K562 (cell line): Measurements from ENCODE around the gene CDC23. TPM values are rescaled to one million over a fixed set of nuclear protein-coding genes. Genes with fewer than 3 reads are reported as not detected.

Experiments
- ATAC-seq: fragments of 200-7000 bp; cut with Tn5 transposase; 3 replicates; pipeline ENCODE4 v1.9.1; 2020; ENCODE audit warnings: moderate library complexity
- BruUV-seq: library from RNA; stranded (reverse); fragments of 400-500 nt; replicated peaks from 2 replicates; lab custom pipeline; 2021; lab: Mats Ljungman, UMichigan
- CTCF ChIA-PET: fragments of 300-600 bp; formaldehyde crosslinking; extraction: SDS; loops from one replicate; lab custom pipeline; 2021; ENCODE audit warnings: low intra/inter-chr PET ratio; lab: Yijun Ruan, JAX
- POLR2A ChIA-PET: fragments of 300-600, 350-650 bp; sonication (Branson Sonifier 250); formaldehyde crosslinking; extraction: SDS; loops from one replicate; lab custom pipeline; 2021; ENCODE audit warnings: antibody characterized with exemption, inconsistent platforms; lab: Yijun Ruan, JAX
- DNase-seq, 4 experiments: peaks; one replicate each; pipeline versions ENCODE4 v3.0.0 to v3.0.0-alpha.2; 2011 to 2018; ENCODE audit warnings: low spot score in 3 of 4, mixed read lengths in 3 of 4; ENCODE audit errors: extremely low read depth in 1 of 4
- FAIRE-seq: peaks from 2 replicates; lab custom pipeline; 2011; peaks lifted over from hg19 to GRCh38; lab: Jason Lieb, UNC
- H2AFZ ChIP-seq: 2 replicates; pipeline ENCODE4 v1.6.0; 2011; ENCODE audit warnings: low read depth, low read length, control low read depth, inconsistent platforms
- H3K27ac ChIP-seq: fragments of 200-600 bp; 3 replicates; pipeline ENCODE4 v1.8.0; 2011; ENCODE audit warnings: low read depth, mild to moderate bottlenecking, control low read depth, inconsistent platforms, low read length, moderate library complexity, mixed read lengths; ENCODE audit errors: extremely low read depth
- H3K27me3 ChIP-seq, 2 experiments: fragments of 300-600 bp in 1 of 2; 2 replicates in 1 of 2; 3 replicates in 1 of 2; pipeline versions ENCODE4 v1.6.0 to v1.8.0; 2011; ENCODE audit warnings: inconsistent platforms in 2 of 2, low read length in 2 of 2, mild to moderate bottlenecking in 1 of 2, mixed read lengths in 1 of 2, moderate library complexity in 1 of 2; ENCODE audit not compliant: control insufficient read depth in 2 of 2, insufficient read depth in 2 of 2
- H3K36me3 ChIP-seq: fragments of 300-600 bp; 3 replicates; pipeline ENCODE4 v1.8.0; 2011; ENCODE audit warnings: mild to moderate bottlenecking, low read length, inconsistent platforms; ENCODE audit not compliant: control insufficient read depth, insufficient read depth
- H3K4me1 ChIP-seq, 2 experiments: fragments of 200-600 bp in 1 of 2; replicated peaks in 1 of 2; 2 replicates in 1 of 2; 3 replicates in 1 of 2; pipeline versions ENCODE4 v1.5.1 to v1.8.0; 2011; ENCODE audit warnings: inconsistent platforms in 2 of 2, low read length in 2 of 2, mild to moderate bottlenecking in 1 of 2, mixed read lengths in 1 of 2, moderate library complexity in 1 of 2; ENCODE audit not compliant: control insufficient read depth in 2 of 2, insufficient read depth in 2 of 2
- H3K4me2 ChIP-seq: 2 replicates; pipeline ENCODE4 v1.6.1; 2011; ENCODE audit warnings: low read length, control low read depth, inconsistent platforms, mixed read lengths; ENCODE audit not compliant: insufficient read depth
- H3K4me3 ChIP-seq: fragments of 200-600 bp; sonication (generic), shearing (Covaris generic); 2 replicates; pipeline ENCODE4 v1.5.1; 2016; ENCODE audit warnings: control low read depth, inconsistent platforms
- H3K79me2 ChIP-seq: fragments of 200-600 bp; 3 replicates; pipeline ENCODE4 v1.8.0; 2011; ENCODE audit warnings: low read length, inconsistent platforms; ENCODE audit not compliant: control insufficient read depth, insufficient read depth
- H3K9ac ChIP-seq, 2 experiments: 2 replicates each; pipeline versions ENCODE4 v1.6.0 to v1.6.1; 2011; ENCODE audit warnings: low read depth in 2 of 2, low read length in 2 of 2, control low read depth in 1 of 2, inconsistent platforms in 1 of 2, mild to moderate bottlenecking in 1 of 2, mixed read lengths in 1 of 2; ENCODE audit not compliant: insufficient read depth in 1 of 2
- H3K9me1 ChIP-seq: one replicate; pipeline ENCODE4 v1.6.0; 2011; ENCODE audit warnings: inconsistent platforms, mild to moderate bottlenecking, low read length, moderate library complexity; ENCODE audit not compliant: control insufficient read depth, insufficient read depth
- H3K9me3 ChIP-seq: replicated peaks from 2 replicates; pipeline ENCODE4 v1.5.1; 2011; ENCODE audit warnings: low read depth, low read length, inconsistent platforms; ENCODE audit not compliant: control insufficient read depth, insufficient read depth
- H4K20me1 ChIP-seq: replicated peaks from 2 replicates; pipeline ENCODE4 v1.6.1; 2011; ENCODE audit warnings: low read length, inconsistent platforms, mixed read lengths; ENCODE audit not compliant: control insufficient read depth, insufficient read depth
- C11orf30 ChIP-seq: fragments of 450-650 bp; IDR thresholded peaks from 2 replicates; pipeline ENCODE4 v1.6.1; 2016; ENCODE audit warnings: low read depth, mild to moderate bottlenecking
- WGBS: fragments of 100-300 bp; shearing (Covaris generic); methylation state at CpG from one replicate; pipeline ENCODE4 v1.1.6; 2016; ENCODE audit warnings: low coverage, mixed read lengths; ENCODE audit not compliant: insufficient coverage; ENCODE audit errors: missing lambda C conversion rate; 5-methylcytosine and 5-hydroxymethylcytosine counted together
- in situ Hi-C: fragments of 300-500 bp; cut with MboI; formaldehyde crosslinking; loops from 4 replicates; pipeline ENCODE4 v1.15.0; 2018; ENCODE audit warnings: inconsistent platforms, mixed read lengths
- intact Hi-C: fragments of 100-400 bp; cut with micrococcal nuclease; formaldehyde crosslinking; loops from 2 replicates; pipeline ENCODE4 v1.14.2; 2022
- polyA plus RNA-seq, 8 experiments: library from polyadenylated mRNA; depleted of rRNA in 4 of 8; stranded (reverse) in 5 of 8; unstranded in 3 of 8; fragments of >200 nt; fragmentation: Nextera tagmentation in 2 of 8; fragmentation: Illumina TruSeq in 1 of 8; extraction: Ambion mirVana in 2 of 8; extraction: Trizol in 1 of 8; gene quantifications; 2 replicates each; pipeline versions ENCODE4 v1.2.1 to v1.2.3, GENCODE V29; 2011 to 2014; ENCODE audit warnings: inconsistent platforms in 1 of 8, missing spikeins in 1 of 8
- total RNA-seq, 7 experiments: library from RNA; depleted of rRNA in 6 of 7; stranded (reverse); fragments of >200 nt in 6 of 7; fragmentation: Illumina TruSeq in 2 of 7; extraction: Trizol in 2 of 7; gene quantifications; 2 replicates each; pipeline versions ENCODE4 v1.2.1 to v1.2.3, GENCODE V29; 2011 to 2021; ENCODE audit warnings: low replicate concordance in 1 of 7
- TF ChIP-seq, protein P1 (sequence below): fragments of 250-450 bp; sonication (Bioruptor Pico); IDR thresholded peaks from 2 replicates; pipeline ENCODE4 v1.4.0; 2020

CDC23 gene
- total and polyA plus RNA-seq, 9 of the 15 experiments (the other 6 are each of a cell fraction or from before 2014, with no cell fraction given) = 34.5 to 157 (median 65.5) TPM

DNA sequence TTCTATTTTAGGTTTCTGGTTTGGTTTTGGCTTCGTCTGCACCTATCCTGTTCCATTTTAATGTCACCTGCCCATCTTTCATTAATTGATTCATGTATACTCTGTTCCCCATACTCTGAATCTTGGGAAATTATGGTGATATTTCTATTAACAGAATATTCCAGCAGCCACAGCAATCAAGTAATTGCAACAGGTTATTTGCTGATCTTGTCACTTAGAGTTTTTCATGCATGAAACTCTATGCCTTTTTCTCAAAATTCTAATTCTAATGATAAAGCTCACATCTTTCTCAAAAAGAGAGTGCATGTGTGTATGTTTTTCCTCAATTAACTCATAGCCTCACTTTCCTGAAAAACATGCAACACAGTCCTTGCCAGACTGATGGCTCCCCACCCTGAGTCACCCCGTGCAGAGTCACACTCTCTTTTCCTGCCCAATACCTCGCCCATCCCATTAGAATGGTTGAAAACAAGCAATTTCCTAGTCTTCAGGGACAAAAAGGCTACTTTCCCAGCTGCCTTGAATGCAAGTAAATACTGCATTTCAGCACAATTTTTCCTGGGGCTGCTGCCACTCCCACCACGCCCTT lies 45.7 kb upstream of the CDC23 start:
- no peak overlapping the region for H2AFZ ChIP-seq
- CTCF ChIA-PET = no interaction called here

More for the DNA sequence above, 45.7 kb upstream of the CDC23 start:
- DNase-seq (no peak), FAIRE-seq (no peak)
- Histone ChIP-seq H4K20me1 (no peaks in the 10 kb centered on the region), H3K9me1 (no peaks in the 10 kb centered on the region), H3K36me3 (no peaks in the 10 kb centered on the region), H3K4me2 (no peak overlapping the region), H3K27me3 (peaks cover 15 to 31% of the 10 kb centered on the region in 2 experiments; a peak in 4 of 5 replicates), H3K9ac (no peak overlapping the region), H3K4me1 (peaks cover 0 to 6% of the 10 kb centered on the region in 2 experiments; a peak in 2 of 5 replicates), H3K79me2 (no peaks in the 10 kb centered on the region)
- WGBS = 7% methylated on average over 4 of the region's 4 CpGs
- intact Hi-C loops = no loop called here
- no TSS peak for BruUV-seq
- TF ChIP-seq, protein P1, sequence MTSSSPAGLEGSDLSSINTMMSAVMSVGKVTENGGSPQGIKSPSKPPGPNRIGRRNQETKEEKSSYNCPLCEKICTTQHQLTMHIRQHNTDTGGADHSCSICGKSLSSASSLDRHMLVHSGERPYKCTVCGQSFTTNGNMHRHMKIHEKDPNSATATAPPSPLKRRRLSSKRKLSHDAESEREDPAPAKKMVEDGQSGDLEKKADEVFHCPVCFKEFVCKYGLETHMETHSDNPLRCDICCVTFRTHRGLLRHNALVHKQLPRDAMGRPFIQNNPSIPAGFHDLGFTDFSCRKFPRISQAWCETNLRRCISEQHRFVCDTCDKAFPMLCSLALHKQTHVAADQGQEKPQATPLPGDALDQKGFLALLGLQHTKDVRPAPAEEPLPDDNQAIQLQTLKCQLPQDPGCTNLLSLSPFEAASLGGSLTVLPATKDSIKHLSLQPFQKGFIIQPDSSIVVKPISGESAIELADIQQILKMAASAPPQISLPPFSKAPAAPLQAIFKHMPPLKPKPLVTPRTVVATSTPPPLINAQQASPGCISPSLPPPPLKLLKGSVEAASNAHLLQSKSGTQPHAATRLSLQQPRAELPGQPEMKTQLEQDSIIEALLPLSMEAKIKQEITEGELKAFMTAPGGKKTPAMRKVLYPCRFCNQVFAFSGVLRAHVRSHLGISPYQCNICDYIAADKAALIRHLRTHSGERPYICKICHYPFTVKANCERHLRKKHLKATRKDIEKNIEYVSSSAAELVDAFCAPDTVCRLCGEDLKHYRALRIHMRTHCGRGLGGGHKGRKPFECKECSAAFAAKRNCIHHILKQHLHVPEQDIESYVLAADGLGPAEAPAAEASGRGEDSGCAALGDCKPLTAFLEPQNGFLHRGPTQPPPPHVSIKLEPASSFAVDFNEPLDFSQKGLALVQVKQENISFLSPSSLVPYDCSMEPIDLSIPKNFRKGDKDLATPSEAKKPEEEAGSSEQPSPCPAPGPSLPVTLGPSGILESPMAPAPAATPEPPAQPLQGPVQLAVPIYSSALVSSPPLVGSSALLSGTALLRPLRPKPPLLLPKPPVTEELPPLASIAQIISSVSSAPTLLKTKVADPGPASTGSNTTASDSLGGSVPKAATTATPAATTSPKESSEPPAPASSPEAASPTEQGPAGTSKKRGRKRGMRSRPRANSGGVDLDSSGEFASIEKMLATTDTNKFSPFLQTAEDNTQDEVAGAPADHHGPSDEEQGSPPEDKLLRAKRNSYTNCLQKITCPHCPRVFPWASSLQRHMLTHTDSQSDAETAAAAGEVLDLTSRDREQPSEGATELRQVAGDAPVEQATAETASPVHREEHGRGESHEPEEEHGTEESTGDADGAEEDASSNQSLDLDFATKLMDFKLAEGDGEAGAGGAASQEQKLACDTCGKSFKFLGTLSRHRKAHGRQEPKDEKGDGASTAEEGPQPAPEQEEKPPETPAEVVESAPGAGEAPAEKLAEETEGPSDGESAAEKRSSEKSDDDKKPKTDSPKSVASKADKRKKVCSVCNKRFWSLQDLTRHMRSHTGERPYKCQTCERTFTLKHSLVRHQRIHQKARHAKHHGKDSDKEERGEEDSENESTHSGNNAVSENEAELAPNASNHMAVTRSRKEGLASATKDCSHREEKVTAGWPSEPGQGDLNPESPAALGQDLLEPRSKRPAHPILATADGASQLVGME = no peak
- peak; percentile 12; the same call in 1 of the 2 replicates for TF ChIP-seq C11orf30
- TF ChIP-seq, all 486 proteins: peak for 1
- Histone ChIP-seq H3K9me3 (no peaks in the 10 kb centered on the region), H3K27ac (no peak overlapping the region), H3K4me3 (no peak overlapping the region)
- POLR2A ChIA-PET = interaction anchor here (1.1 kb wide), 2 partner anchors 17 to 73 kb away, joined by 4 to 8 read pairs; partner anchors contain the start of gene CDC25C
- in situ Hi-C loops = no loop called here
- ATAC-seq = no peak
